HG02678 (cell line): ENCODE results near the gene RPP30.

Experiments used
- ATAC-seq: cut with Tn5 transposase; IDR thresholded peaks from one replicate; pipeline ENCODE4 v1.9.1; 2021; ENCODE audit warnings: mild to moderate bottlenecking, moderate library complexity; ENCODE audit not compliant: unreplicated experiment

The RPP30 gene

GRCh38 chr10:90915766-90916075 is 43.9 kb downstream of the RPP30 start:
- ATAC-seq: no peak

GRCh38 chr10:90916392-90917237 is 44.8 kb downstream of the RPP30 start:
- ATAC-seq: no peak

DNA sequence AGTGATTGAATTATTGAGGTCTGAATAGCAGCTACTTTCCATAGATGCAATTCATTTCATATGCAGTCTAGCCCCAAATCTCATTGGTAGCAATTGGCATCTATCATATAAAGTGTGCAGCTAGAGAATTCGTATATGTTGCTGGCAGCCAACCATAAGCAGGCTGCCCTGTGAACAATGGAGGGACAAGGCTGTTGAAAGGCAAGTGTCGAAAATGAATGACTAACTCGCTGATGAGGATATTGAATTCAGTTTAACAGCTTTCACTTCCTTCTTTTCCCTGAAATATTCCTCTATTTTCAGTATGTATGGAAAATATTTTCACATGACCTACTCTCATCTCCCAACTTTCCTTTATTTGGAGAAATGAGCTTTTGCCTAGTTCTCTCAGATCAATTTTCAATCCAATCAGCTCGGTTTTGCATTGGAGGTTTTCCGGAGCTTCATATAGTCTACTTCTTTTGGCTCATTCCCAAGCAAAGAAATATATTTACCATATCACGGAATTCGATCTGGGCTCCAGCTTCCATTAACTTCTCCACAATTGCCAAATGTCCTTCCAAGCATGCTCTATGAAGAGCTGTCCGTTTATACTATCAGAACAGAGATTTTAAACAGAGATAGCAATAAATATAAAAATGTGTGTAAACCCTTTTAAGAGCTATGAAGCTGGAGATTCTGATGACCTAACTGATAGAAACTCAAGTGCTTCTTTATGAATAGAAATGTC is 45.6 kb downstream of the RPP30 start:
- no peak for ATAC-seq

DNA sequence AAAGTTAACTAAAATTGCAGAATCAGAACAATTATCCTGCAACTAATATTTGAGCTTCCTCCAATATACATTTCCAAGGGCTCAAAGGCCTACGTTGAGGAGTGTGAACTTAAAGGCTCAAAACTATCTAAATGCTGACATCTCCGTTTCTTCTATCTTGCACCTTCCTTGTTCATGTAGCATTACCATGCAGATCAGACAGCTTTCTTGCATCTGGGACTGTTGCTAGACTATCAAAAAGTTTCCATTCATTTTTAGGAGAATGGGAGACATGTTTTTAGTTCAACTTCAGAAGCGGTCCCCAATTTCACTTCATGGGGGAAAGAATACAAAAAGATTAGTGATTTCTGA is 46.2 kb downstream of the RPP30 start:
- ATAC-seq: no peak

DNA sequence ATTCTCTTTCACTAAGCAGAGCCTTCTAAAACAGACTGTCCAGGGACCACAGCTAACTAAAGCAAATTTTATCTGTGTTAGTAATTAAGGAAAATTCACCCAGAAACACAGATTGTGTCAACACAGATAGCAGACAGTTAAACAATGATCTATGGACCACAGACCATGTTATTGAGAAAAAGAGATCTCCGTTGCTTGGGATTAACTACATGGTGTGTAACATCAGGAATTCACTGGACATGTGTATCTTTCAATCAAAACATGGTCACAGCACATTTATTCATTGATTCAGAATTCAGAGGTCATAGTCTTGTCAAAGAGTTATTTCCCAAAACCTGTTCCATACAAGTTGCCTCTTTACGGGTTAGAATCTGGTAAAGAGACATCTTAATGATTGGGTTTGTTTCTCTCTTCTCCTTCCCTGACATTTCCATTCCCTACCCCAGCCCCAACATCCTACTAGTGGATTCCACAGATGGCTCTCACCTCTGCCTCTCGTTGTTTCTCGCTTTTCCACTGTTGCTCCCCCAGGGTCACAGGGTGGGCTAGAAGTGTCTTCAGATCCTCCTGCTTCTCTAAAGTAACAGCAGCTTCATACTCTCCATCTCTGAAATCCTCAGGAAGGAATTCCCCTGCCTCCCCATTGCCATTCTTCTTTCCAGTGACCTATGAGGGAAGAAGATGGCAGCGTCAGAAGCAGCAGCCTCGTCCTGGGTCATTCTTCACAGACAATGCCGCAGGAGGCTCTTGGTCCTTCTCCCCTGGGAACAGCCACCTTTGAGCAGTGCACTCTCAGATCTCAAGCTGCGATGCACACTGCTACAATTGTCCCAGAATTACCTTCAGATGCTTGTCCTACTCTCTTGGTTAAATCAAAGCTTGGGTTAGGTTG is 48.2 kb downstream of the RPP30 start:
- ATAC-seq: no peak

- ATAC-seq: no peak
These were observed 49.4 kb downstream of the RPP30 start, which contains the start of gene ANKRD1 for GRCh38 chr10:90920986-90921666. ANKRD1 (minus strand) TSS chr10:90921087; CDS start chr10:90921027, 60 bp downstream.

- no peak for ATAC-seq
These were observed 50.1 kb downstream of the RPP30 start for GRCh38 chr10:90921906-90922305.

GRCh38 chr10:90923111-90923731 is 51.4 kb downstream of the RPP30 start:
- no peak for ATAC-seq

DNA sequence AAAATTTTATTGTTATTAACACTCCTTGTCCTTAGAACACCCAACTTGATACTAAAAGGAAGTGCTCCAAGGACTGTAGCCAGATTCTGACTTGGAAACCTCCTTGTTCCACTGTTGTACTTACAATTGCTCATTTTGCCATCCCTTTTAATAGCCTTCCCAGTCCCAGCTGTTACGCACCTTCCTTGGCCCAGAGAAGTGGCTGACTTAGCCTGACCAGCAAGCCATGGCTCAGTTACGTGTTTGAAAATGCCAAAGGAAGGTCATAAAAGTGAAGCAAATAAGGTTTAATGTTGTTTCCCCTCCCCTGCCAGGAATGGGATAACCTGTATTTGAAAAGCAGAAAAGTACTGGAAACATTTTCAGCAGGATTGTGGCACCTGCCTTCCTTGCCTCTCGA is 52.8 kb downstream of the RPP30 start:
- no peak for ATAC-seq

DNA sequence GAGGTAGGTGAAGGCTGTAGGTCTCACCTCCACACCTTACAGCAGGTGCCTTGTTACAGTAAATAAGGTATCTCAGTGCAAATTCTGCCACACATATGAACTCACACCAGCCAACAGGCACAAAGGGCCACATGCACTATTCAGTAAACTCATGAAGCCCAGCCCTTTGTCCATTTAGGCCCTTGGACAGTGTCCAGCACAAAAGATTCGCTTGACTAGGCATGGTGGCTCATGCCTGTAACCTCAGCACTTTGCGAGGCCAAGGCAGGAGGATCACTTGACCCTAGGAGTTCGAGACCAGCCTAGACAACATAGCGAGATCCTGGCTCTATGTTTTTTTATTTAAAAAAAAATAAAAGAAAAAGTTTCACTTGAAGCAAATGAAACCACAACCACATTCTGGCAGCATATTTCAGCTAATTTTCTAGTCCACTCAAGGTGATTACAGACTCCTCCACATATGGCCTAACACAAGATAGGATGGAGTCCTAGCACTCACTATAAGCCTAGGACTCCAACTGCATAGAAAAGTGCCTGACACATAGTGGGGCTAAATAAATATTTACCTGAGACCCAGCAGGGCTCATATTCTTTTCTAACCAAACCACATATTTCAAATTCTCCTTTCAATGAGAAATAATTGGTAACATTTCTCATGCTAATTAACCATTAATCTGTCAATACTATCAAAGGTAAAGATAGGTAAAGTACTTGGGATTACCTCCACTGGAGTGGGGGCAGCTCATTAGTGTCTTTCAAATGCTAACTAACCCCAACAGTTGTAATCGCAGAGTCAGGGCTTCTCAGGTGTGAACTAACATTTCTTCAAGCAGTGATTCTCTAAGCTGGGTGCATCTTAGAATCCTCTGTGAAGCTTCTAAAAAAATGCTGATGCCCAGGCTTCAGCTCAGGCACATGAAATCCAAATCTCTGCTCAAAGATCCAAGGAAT is 53.6 kb downstream of the RPP30 start:
- ATAC-seq: no peak

DNA sequence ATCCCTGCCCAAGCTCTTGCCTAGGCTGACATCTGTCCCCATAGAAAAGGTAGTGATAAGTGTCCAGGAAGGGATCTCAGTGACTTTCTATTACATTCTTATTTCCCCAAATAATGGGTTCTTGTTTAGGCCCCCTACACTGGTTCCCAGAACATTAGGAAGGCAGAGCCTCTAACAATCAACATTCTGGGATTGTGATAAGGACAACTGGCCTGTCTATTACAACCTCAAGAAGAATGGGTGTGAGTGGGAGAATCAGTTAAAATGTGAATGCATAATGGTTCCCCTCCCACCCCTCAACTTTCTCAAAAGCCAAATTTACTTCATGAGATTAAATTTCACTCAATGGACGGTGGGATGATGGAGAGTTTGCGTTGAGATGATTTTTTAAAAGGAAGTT is 55.5 kb downstream of the RPP30 start:
- no peak for ATAC-seq

DNA sequence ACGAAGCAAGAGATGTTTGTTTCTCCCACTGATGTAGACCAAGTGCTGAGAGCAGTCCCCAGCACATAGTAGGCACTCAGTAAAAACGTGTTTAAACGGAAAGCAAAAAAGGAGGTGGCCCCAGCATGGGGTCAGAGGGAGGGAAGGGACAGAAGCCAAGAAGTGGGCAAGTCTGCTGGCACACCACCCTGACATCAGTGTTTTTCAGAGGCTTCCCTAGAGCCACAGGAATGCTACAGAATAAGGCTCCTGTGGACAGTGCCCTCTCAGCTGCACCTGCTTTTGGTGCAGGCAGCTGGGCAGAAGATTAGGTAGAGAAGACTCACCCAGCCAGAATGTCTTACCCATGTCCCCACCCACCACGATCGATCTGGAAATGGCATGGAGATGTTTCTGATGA is 57.4 kb downstream of the RPP30 start:
- ATAC-seq: no peak

- no peak for ATAC-seq
These were observed 58.5 kb downstream of the RPP30 start for GRCh38 chr10:90930070-90930837.

GRCh38 chr10:90930971-90931871 is 59.4 kb downstream of the RPP30 start:
- no peak for ATAC-seq

GRCh38 chr10:90935581-90936275 is 64.0 kb downstream of the RPP30 start:
- ATAC-seq: no peak

DNA sequence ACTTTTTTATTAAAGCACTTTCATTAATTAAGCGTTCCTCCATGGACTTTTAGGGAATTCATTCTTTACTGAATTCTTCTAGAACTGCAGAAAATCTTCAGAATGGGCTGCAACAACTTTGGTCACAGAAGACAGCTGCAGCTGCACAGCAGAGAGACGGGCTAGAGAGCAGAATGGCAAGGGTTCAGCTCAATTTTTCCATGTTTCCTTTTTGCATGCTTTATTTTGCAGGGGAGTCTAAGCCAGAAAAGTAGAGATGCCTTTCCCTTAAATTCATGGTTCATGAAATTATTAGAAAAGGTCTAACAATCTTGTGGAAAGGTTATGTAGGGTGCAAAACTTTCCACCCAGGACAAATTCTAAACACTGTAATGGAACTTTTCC is 64.5 kb downstream of the RPP30 start:
- no peak for ATAC-seq

DNA sequence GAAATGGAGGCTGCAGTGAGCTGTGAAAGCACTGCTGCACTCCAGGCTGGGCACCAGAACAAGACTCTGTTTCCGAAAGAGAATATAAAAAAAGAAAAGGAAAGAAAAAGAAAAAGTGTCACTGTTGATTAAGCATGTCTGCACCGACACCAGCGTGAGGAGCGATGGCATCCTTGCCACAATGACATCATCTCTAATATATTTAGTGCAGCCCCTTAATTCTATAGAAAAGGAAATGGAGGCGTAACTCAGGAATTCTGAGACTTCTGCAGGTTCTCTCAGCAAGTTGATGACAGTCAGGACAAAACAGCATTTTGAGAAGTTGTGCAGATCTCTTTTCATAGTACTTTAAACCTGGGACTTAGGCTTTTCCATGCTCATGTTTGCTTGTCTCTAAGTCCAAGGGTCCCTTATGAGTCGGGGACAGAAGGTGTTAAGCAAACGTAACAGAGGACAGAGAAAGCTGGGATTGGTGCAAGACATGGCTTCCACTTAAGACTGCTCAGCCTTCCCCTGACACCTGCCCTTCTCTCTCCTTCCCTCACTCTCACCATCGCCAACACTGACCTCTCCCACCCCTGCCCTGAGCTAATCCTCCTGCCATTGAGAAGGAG is 66.0 kb downstream of the RPP30 start:
- no peak for ATAC-seq
